Measurements from ENCODE around the gene SPAG17. TPM values are rescaled to one million over a fixed set of nuclear protein-coding genes. Genes with fewer than 3 reads are reported as not detected.

Gene SPAG17
- total and polyA plus RNA-seq, 2 of the 4 experiments (the other 2 are of a cell fraction): 0.10 TPM; not detected in 1

GRCh38 chr1:118042501-118042900 lies 142.5 kb downstream of the SPAG17 start:
- H3K56ac ChIP-seq (ENCODE audit: extremely low read depth, insufficient read depth, low read length): no peak overlapping the region
- H2BK120ac ChIP-seq (ENCODE audit: low read depth, low read length): no peak overlapping the region
- no peak overlapping the region for H2AK9ac ChIP-seq (replicated peaks; ENCODE audit: low read depth, low read length, poor library complexity)
- POLR2A ChIA-PET (ENCODE audit: unreplicated experiment): interaction anchor here (0.6 kb wide), 1 partner anchor 104 kb away, joined by 4 read pairs; no protein-coding TSS in a partner anchor
- WGBS, 2 experiments (ENCODE audit: extremely low coverage in 2 of 2, insufficient read length in 1 of 2): no CpG with 5 or more reads among the region's 2 CpGs
- H2BK5ac ChIP-seq (ENCODE audit: low read depth, low read length, poor library complexity, severe bottlenecking): no peak overlapping the region
- no peak overlapping the region for H4K91ac ChIP-seq (ENCODE audit: insufficient read depth, low read depth, low read length)
- intact Hi-C loops (cut with micrococcal nuclease): no loop called here
- CTCF ChIA-PET: no interaction called here
- H3K4me3 ChIP-seq (ENCODE audit: insufficient read depth, low read depth, low read length): no peak overlapping the region
- H3K9ac ChIP-seq (ENCODE audit: low read depth, low read length): no peak overlapping the region
- no peaks in the 10 kb centered on the region for H3K79me1 ChIP-seq (ENCODE audit: low read depth in 1 of 2, low read length in 2 of 2)
- H3K23ac ChIP-seq (ENCODE audit: low read depth, low read length): no peak overlapping the region
- no peaks in the 10 kb centered on the region for H3K9me3 ChIP-seq (ENCODE audit: control insufficient read depth, insufficient read depth, low read length)
- no peak overlapping the region for H3K4ac ChIP-seq (ENCODE audit: low read depth, low read length)
- H2AFZ ChIP-seq (replicated peaks; ENCODE audit: low read length, poor library complexity): no peak overlapping the region
- H3K36me3 ChIP-seq (ENCODE audit: control insufficient read depth, insufficient read depth, low read length): no peaks in the 10 kb centered on the region
- no peak overlapping the region for H4K5ac ChIP-seq (ENCODE audit: low read depth, low read length)
- no TSS peak for BruUV-seq (replicated peaks)
- no peak overlapping the region for H4K8ac ChIP-seq (ENCODE audit: low read depth in 2 of 2, low read length in 2 of 2)
- peak; percentile 0 for DNase-seq
- TF ChIP-seq CEBPB (IDR thresholded peaks at IDR 0.05; ENCODE audit: low read depth, low read length) (no peak), MAFK (IDR thresholded peaks at IDR 0.05; ENCODE audit: low read depth, low read length) (no peak), BHLHE40 (IDR thresholded peaks at IDR 0.05; ENCODE audit: low read depth, low read length) (no peak), USF2 (IDR thresholded peaks at IDR 0.05; ENCODE audit: low read depth, low read length) (no peak), ELK1 (IDR thresholded peaks at IDR 0.05; ENCODE audit: borderline replicate concordance, low read depth, low read length) (no peak), SMC3 (IDR thresholded peaks at IDR 0.05; ENCODE audit: low read depth, low read length) (no peak), MXI1 (IDR thresholded peaks at IDR 0.05; ENCODE audit: borderline replicate concordance, low read depth, low read length) (no peak), MAZ (IDR thresholded peaks at IDR 0.05; ENCODE audit: borderline replicate concordance, low read depth, low read length) (no peak), RFX5 (IDR thresholded peaks at IDR 0.05; ENCODE audit: low read depth, low read length) (no peak), FOS (IDR thresholded peaks at IDR 0.05; ENCODE audit: low read depth, low read length) (no peak), RAD21 (IDR thresholded peaks at IDR 0.05; ENCODE audit: low read length) (no peak), POLR2A (IDR thresholded peaks at IDR 0.05; ENCODE audit: low read depth, low read length) (no peak), NFE2L2 (IDR thresholded peaks at IDR 0.05; ENCODE audit: low read depth, low read length) (no peak), CTCF (conservative IDR thresholded peaks at IDR 0.05; ENCODE audit: low read depth, low read length) (no peak), CHD1 (IDR thresholded peaks at IDR 0.05; ENCODE audit: low read depth, low read length) (no peak), RCOR1 (IDR thresholded peaks at IDR 0.05; ENCODE audit: insufficient replicate concordance, low read length) (no peak)
- no peak overlapping the region for H3K14ac ChIP-seq (replicated peaks; ENCODE audit: low read depth, low read length)
- H3K4me1 ChIP-seq (ENCODE audit: control insufficient read depth, insufficient read depth, low read length): no peaks in the 10 kb centered on the region
- in situ Hi-C loops (cut with MboI; ENCODE audit: low sequenced_read_pairs): no loop called here
- dilution Hi-C loops (cut with HindIII; ENCODE audit: low sequenced_read_pairs, unreplicated experiment): no loop called here
- no peaks in the 10 kb centered on the region for H3K9me1 ChIP-seq (ENCODE audit: insufficient read depth, low read length)
- no peak overlapping the region for H2BK15ac ChIP-seq (ENCODE audit: low read depth, low read length)
- no peak overlapping the region for H2BK20ac ChIP-seq (ENCODE audit: low read depth, low read length)
- ATAC-seq (ENCODE audit: low read depth): peak; percentile 49; the same call in 1 of the 2 replicates
- no peak overlapping the region for H3K27ac ChIP-seq (ENCODE audit: insufficient read depth, low read length)
- no peak overlapping the region for H3K4me2 ChIP-seq (ENCODE audit: low read depth, low read length)
- no peaks in the 10 kb centered on the region for H3K27me3 ChIP-seq (ENCODE audit: control insufficient read depth, insufficient read depth, low read length)
- no peaks in the 10 kb centered on the region for H4K20me1 ChIP-seq (ENCODE audit: insufficient read depth, low read length)
- no peak overlapping the region for H3K18ac ChIP-seq (ENCODE audit: low read depth, low read length)
- H2AK5ac ChIP-seq (ENCODE audit: low read depth, low read length): no peak overlapping the region

Measured in IMR-90 (cell line).